NCI-H2227 (cell line): ENCODE measurements around the gene PPME1.

Experiments
- DNase-seq: peaks from one replicate; lab custom pipeline; 2025; ENCODE audit not compliant: unreplicated experiment; lab: John Stamatoyannopoulos, UW

Gene PPME1

GRCh38 chr11:74159642-74160041 is 11.4 kb upstream of the PPME1 start:
- no peak for DNase-seq

GRCh38 chr11:74162681-74163467 is 8.2 kb upstream of the PPME1 start:
- DNase-seq: peak; percentile 7

GRCh38 chr11:74168838-74169237 is 2.3 kb upstream of the PPME1 start:
- no peak for DNase-seq

GRCh38 chr11:74169738-74170458 is 1.2 kb upstream of the PPME1 start:
- DNase-seq: no peak

GRCh38 chr11:74171630-74171968 is 510 bp downstream of the PPME1 start:
- no peak for DNase-seq

- DNase-seq: no peak
Observed at GRCh38 chr11:74171997-74172396, 908 bp downstream of the PPME1 start.

GRCh38 chr11:74175920-74176319 is 4.8 kb downstream of the PPME1 start:
- DNase-seq: no peak

- no peak for DNase-seq
Observed at GRCh38 chr11:74179234-74180052, 8.4 kb downstream of the PPME1 start.

GRCh38 chr11:74182635-74183034 is 11.5 kb downstream of the PPME1 start:
- DNase-seq: no peak

GRCh38 chr11:74185285-74185684 is 14.2 kb downstream of the PPME1 start:
- no peak for DNase-seq

GRCh38 chr11:74185695-74186094 is 14.6 kb downstream of the PPME1 start:
- no peak for DNase-seq

- DNase-seq: no peak
Observed at GRCh38 chr11:74195828-74196227, 24.7 kb downstream of the PPME1 start.

- DNase-seq: no peak
Observed at GRCh38 chr11:74196781-74197486, 25.8 kb downstream of the PPME1 start.

- DNase-seq: no peak
Observed at GRCh38 chr11:74203966-74204365, 32.9 kb downstream of the PPME1 start.

GRCh38 chr11:74204701-74205100 is 33.6 kb downstream of the PPME1 start:
- DNase-seq: no peak

- DNase-seq: no peak
Observed at GRCh38 chr11:74205181-74205580, 34.1 kb downstream of the PPME1 start.

GRCh38 chr11:74206746-74207145 is 35.7 kb downstream of the PPME1 start:
- no peak for DNase-seq

- DNase-seq: no peak
Observed at GRCh38 chr11:74208507-74208906, 37.4 kb downstream of the PPME1 start.

GRCh38 chr11:74212533-74212932 is 41.4 kb downstream of the PPME1 start:
- DNase-seq: no peak

GRCh38 chr11:74220376-74220775 is 49.3 kb downstream of the PPME1 start:
- DNase-seq: no peak

- DNase-seq: no peak
Observed at GRCh38 chr11:74221816-74222215, 50.7 kb downstream of the PPME1 start.
